ENCODE data around the gene THRA. TPM values are rescaled to one million over a fixed set of nuclear protein-coding genes. Genes with fewer than 3 reads are reported as not detected.

The THRA gene
- polyA plus RNA-seq, 1 donor: 61.7 TPM

GRCh38 chr17:40100669-40101366 is 38.1 kb downstream of the THRA start:
- Histone ChIP-seq H3K4me3 (ENCODE audit: low read length) (peak overlapping the region; percentile 61), H3K4me1 (ENCODE audit: control insufficient read depth, insufficient read depth, low read length) (peaks cover 72% of the 10 kb centered on the region), H3K27me3 (ENCODE audit: control insufficient read depth, insufficient read depth, low read length) (no peaks in the 10 kb centered on the region), H3K27ac (ENCODE audit: low read length) (peak overlapping the region; percentile 94), H3K36me3 (ENCODE audit: control insufficient read depth, insufficient read depth, low read length) (peaks cover 8% of the 10 kb centered on the region), H3K9me3 (ENCODE audit: control insufficient read depth, low read depth, low read length) (peaks cover 4% of the 10 kb centered on the region)
- peak; percentile 98 for DNase-seq
- WGBS (ENCODE audit: insufficient coverage, low lambda C conversion rate): no CpG with 5 or more reads among the region's 25 CpGs

GRCh38 chr17:40101367-40102210 is 38.8 kb downstream of the THRA start:
- no peak for DNase-seq
- Histone ChIP-seq H3K27me3 (ENCODE audit: control insufficient read depth, insufficient read depth, low read length) (no peaks in the 10 kb centered on the region), H3K9me3 (ENCODE audit: control insufficient read depth, low read depth, low read length) (peaks cover 4% of the 10 kb centered on the region), H3K27ac (ENCODE audit: low read length) (peak overlapping the region; percentile 94), H3K36me3 (ENCODE audit: control insufficient read depth, insufficient read depth, low read length) (peaks cover 6% of the 10 kb centered on the region), H3K4me1 (ENCODE audit: control insufficient read depth, insufficient read depth, low read length) (peaks cover 77% of the 10 kb centered on the region), H3K4me3 (ENCODE audit: low read length) (no peak overlapping the region)
- WGBS (ENCODE audit: insufficient coverage, low lambda C conversion rate): no CpG with 5 or more reads among the region's 16 CpGs

DNA sequence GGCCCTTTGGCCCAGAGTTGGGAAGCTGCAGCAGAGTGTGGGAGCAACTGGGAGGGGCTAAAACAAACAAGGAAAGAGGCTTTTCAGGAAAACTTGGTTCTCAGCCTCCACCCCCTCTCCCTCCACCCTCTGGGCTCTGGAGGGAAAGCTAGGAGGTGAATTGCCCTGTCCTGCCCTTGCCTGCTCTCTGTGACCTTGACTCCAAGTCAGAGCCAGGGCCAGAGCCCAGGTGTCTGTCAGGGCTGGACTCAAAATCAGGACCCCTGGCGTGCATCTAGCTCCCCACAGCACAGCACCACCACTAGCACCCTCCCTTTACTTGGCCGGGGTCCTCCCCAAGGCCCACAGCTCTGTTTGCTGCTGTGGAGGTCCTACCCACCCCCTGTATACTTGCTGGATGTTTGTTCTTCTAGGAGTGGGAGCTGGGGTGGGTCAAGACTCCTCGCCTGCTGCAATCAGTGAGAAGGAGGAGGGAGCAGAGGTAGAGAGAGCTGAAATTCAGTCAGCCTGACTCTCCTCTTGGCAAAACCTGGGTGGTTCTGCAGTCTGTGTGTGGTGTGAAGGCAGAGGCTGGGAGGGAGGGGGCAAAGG is 40.4 kb downstream of the THRA start:
- Histone ChIP-seq H3K27me3 (ENCODE audit: control insufficient read depth, insufficient read depth, low read length) (no peaks in the 10 kb centered on the region), H3K4me3 (ENCODE audit: low read length) (no peak overlapping the region), H3K9me3 (ENCODE audit: control insufficient read depth, low read depth, low read length) (peaks cover 4% of the 10 kb centered on the region), H3K27ac (ENCODE audit: low read length) (peak overlapping the region; percentile 68), H3K4me1 (ENCODE audit: control insufficient read depth, insufficient read depth, low read length) (peaks cover 79% of the 10 kb centered on the region), H3K36me3 (ENCODE audit: control insufficient read depth, insufficient read depth, low read length) (no peaks in the 10 kb centered on the region)
- WGBS (ENCODE audit: insufficient coverage, low lambda C conversion rate): no CpG with 5 or more reads among the region's 3 CpGs
- DNase-seq: peak in 1 of 2 donors; percentile 71

DNA sequence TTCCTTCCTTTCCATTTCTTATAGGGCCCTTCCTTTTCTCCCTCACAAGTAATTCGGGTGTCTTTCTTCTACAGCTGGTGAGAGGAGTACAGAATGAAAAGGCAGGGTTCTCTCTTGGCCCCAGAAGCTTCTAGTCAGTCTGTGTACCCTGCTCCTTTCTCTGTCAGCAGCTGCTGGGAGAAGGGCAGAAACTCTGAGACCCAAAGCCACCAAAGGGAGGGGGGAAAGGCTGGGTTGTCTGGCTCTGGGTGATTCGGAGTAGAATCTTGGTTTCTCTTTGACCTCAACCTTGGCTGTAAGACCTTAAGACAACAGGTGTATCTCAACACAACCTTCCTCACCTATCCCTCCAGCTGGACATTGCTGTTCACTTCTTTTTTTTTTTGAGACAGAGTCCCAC is 40.9 kb downstream of the THRA start:
- Histone ChIP-seq H3K9me3 (ENCODE audit: control insufficient read depth, low read depth, low read length) (peaks cover 4% of the 10 kb centered on the region), H3K4me1 (ENCODE audit: control insufficient read depth, insufficient read depth, low read length) (peaks cover 79% of the 10 kb centered on the region), H3K4me3 (ENCODE audit: low read length) (no peak overlapping the region), H3K27ac (ENCODE audit: low read length) (peak overlapping the region; percentile 68), H3K36me3 (ENCODE audit: control insufficient read depth, insufficient read depth, low read length) (no peaks in the 10 kb centered on the region), H3K27me3 (ENCODE audit: control insufficient read depth, insufficient read depth, low read length) (no peaks in the 10 kb centered on the region)
- no CpG with 5 or more reads among the region's 2 CpGs for WGBS (ENCODE audit: insufficient coverage, low lambda C conversion rate)
- DNase-seq: no peak

GRCh38 chr17:40104594-40105486 is 42.1 kb downstream of the THRA start:
- Histone ChIP-seq H3K27me3 (ENCODE audit: control insufficient read depth, insufficient read depth, low read length) (no peaks in the 10 kb centered on the region), H3K9me3 (ENCODE audit: control insufficient read depth, low read depth, low read length) (no peaks in the 10 kb centered on the region), H3K4me3 (ENCODE audit: low read length) (no peak overlapping the region), H3K4me1 (ENCODE audit: control insufficient read depth, insufficient read depth, low read length) (peaks cover 80% of the 10 kb centered on the region), H3K27ac (ENCODE audit: low read length) (no peak overlapping the region), H3K36me3 (ENCODE audit: control insufficient read depth, insufficient read depth, low read length) (no peaks in the 10 kb centered on the region)
- peak in 1 of 2 donors; percentile 22 for DNase-seq
- WGBS (ENCODE audit: insufficient coverage, low lambda C conversion rate): no CpG with 5 or more reads among the region's 3 CpGs

DNA sequence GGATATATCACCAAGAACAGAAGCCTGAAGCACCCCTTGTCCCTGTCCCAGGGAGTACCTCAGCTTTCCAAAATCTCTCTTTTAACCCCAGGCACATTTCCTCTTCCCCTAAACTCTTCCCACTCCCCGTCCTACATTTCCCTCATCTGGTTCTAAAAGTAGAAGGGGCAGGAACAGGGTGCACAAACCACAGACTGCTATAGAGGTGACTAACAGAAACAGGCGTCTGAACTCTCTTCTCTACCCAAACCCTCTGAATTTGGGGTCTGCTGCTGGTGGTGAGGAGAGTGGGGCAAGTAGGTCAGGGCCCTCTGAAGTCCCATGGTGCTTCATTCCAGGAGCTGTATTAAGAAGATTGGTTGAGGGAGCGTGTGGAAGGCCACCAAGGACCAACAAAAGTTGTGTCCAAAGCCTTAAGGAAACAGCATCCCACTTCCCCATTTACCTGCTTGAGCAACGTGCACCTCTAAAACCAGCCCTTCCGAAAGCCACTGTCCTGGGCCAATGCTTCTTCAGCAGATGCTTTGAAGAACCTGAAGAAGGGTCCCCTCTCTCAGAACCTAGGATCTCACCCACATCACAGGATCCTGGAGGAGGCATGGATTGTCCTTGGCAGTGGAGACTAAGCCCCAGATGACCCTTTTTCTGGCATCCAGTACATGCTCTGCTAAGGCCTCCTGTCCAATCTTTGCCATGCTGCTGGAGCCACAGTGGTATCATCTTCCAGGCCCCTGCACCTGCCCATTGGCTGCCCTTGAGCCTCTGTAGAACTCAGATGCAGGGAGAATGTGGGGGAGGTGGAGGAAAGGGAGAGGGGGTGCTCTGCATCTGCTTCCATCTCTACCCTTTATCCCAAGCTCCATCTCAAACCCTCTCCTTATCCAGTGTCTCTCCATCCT is 43.3 kb downstream of the THRA start:
- DNase-seq: no peak
- Histone ChIP-seq H3K27me3 (ENCODE audit: control insufficient read depth, insufficient read depth, low read length) (no peaks in the 10 kb centered on the region), H3K4me1 (ENCODE audit: control insufficient read depth, insufficient read depth, low read length) (peaks cover 81% of the 10 kb centered on the region), H3K36me3 (ENCODE audit: control insufficient read depth, insufficient read depth, low read length) (no peaks in the 10 kb centered on the region), H3K9me3 (ENCODE audit: control insufficient read depth, low read depth, low read length) (no peaks in the 10 kb centered on the region), H3K4me3 (ENCODE audit: low read length) (no peak overlapping the region), H3K27ac (ENCODE audit: low read length) (peak overlapping the region; percentile 81)
- no CpG with 5 or more reads among the region's 5 CpGs for WGBS (ENCODE audit: insufficient coverage, low lambda C conversion rate)

DNA sequence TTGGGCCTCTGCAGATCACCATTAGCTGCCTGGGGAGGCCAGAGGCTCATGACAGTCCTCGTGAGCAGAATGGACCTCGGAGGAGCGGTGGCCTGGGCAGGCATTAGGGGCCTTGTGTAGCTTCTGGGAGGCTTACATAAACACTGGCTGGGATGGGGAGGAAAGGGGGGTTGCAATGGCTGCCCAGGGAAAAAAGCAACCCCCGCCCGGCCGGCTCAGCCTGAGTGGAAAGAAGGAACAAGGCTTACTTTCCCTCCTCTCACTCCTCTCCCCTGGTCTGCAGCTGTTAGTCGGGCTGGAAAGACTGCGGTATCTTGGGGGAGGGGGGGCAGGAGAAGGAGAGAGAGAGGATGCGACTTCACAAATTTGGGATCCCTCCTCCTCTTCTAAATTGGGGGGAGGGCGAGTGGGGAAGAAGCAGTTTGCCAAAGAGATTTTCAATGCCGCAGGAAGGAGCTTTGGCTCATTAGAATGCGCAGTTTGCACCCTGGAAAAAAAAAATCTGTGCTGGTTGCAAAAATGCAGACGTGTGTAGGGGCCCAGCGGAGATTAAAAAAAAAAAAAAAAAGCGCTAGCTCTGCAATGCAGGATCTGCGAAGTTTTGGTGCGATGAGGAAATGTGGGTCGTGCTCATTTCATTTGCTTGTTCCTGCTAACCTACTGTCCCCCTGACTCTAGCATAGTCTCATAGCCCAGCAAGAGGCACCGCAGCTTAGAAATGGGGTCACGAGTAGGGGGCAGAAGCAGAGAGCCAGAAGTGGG is 44.2 kb downstream of the THRA start:
- WGBS (ENCODE audit: insufficient coverage, low lambda C conversion rate): 84% methylated on average over 4 of the region's 20 CpGs
- Histone ChIP-seq H3K4me3 (ENCODE audit: low read length) (no peak overlapping the region), H3K4me1 (ENCODE audit: control insufficient read depth, insufficient read depth, low read length) (peaks cover 81% of the 10 kb centered on the region), H3K27ac (ENCODE audit: low read length) (peak overlapping the region; percentile 81), H3K36me3 (ENCODE audit: control insufficient read depth, insufficient read depth, low read length) (no peaks in the 10 kb centered on the region), H3K9me3 (ENCODE audit: control insufficient read depth, low read depth, low read length) (no peaks in the 10 kb centered on the region), H3K27me3 (ENCODE audit: control insufficient read depth, insufficient read depth, low read length) (no peaks in the 10 kb centered on the region)
- DNase-seq: peak in 1 of 2 donors; percentile 40

- peak overlapping the region; percentile 81 for H3K27ac ChIP-seq (ENCODE audit: low read length)
Measured at GRCh38 chr17:40107522-40108174, 44.9 kb downstream of the THRA start.

More at GRCh38 chr17:40107522-40108174, 44.9 kb downstream of the THRA start:
- Histone ChIP-seq H3K27me3 (ENCODE audit: control insufficient read depth, insufficient read depth, low read length) (no peaks in the 10 kb centered on the region), H3K4me3 (ENCODE audit: low read length) (no peak overlapping the region), H3K36me3 (ENCODE audit: control insufficient read depth, insufficient read depth, low read length) (no peaks in the 10 kb centered on the region), H3K4me1 (ENCODE audit: control insufficient read depth, insufficient read depth, low read length) (peaks cover 86% of the 10 kb centered on the region), H3K9me3 (ENCODE audit: control insufficient read depth, low read depth, low read length) (no peaks in the 10 kb centered on the region)
- peak in 1 of 2 donors; percentile 33 for DNase-seq
- WGBS (ENCODE audit: insufficient coverage, low lambda C conversion rate): no CpG with 5 or more reads among the region's 5 CpGs

Measured in large intestine (tissue), 3 donors.